ENCODE data around the gene SIX4.

GRCh38 chr14:60677701-60678100 lies 46.5 kb downstream of the SIX4 start:
- TF ChIP-seq, protein P1, sequence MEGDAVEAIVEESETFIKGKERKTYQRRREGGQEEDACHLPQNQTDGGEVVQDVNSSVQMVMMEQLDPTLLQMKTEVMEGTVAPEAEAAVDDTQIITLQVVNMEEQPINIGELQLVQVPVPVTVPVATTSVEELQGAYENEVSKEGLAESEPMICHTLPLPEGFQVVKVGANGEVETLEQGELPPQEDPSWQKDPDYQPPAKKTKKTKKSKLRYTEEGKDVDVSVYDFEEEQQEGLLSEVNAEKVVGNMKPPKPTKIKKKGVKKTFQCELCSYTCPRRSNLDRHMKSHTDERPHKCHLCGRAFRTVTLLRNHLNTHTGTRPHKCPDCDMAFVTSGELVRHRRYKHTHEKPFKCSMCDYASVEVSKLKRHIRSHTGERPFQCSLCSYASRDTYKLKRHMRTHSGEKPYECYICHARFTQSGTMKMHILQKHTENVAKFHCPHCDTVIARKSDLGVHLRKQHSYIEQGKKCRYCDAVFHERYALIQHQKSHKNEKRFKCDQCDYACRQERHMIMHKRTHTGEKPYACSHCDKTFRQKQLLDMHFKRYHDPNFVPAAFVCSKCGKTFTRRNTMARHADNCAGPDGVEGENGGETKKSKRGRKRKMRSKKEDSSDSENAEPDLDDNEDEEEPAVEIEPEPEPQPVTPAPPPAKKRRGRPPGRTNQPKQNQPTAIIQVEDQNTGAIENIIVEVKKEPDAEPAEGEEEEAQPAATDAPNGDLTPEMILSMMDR (IDR thresholded peaks at IDR 0.05) = no peak
- no peak for TF ChIP-seq POLR2A (IDR thresholded peaks at IDR 0.05)
